Skeletal muscle cell (primary cell): ENCODE measurements around the gene P4HA1.
"Not testable (repeated sequence)": the region's sequence is repeated elsewhere in the genome, so short reads cannot be mapped to it uniquely, and the experiment has no call there.

Source experiments
- DNase-seq: peaks from one replicate; pipeline ENCODE4 v3.0.0-alpha.2; 2010; ENCODE audit warnings: low read depth
- H3K4me3 ChIP-seq: 2 replicates; pipeline ENCODE4 v1.5.1; 2011; ENCODE audit warnings: low read depth, mild to moderate bottlenecking, control low read depth, low read length, moderate library complexity

Gene P4HA1

GRCh38 chr10:73053275-73053674 lies 43.4 kb downstream of the P4HA1 start:
- H3K4me3 ChIP-seq = no peak overlapping the region
- DNase-seq = no peak

DNA sequence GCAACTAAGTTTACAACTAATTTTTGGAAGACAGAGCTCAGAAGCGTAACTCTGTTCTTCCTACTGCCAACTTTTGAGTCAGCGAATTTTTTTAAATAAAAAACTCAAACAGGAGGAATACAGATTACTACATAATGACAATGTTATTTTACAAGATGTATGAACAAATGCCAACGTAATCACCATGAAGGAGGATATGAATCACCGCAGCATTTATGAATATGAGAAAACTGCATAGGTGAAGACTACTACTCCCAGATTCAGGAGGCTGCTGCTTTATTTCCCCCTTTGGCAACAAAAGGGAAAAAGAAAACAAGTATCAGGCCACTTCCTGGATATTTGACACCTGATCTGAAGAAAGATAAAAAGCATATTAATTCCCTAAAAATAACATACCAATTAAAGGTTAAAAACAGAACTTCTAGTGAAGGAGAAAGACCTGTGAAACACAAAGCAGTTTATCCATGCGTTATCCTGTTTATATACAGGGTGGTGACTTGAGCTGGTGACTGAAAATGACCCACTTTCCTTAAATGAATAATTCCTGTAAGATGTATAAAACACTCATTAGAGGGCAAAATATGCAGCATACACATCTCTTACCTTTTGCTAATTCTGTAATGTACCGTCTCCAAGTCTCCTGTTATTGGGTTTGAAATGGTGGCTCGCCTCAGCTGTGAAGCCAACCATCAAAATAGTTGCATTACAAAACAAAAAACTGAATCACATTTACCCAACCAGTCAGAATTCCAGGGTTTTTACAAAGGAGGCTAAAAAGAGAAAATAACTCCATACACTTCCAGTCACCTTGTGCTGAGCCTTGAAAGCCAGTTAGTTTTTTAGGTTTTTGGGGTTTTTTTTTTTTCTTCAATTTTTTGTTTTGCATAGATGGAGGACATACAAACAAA lies 52.0 kb downstream of the P4HA1 start:
- DNase-seq = peak; percentile 38
- no peak overlapping the region for H3K4me3 ChIP-seq

DNA sequence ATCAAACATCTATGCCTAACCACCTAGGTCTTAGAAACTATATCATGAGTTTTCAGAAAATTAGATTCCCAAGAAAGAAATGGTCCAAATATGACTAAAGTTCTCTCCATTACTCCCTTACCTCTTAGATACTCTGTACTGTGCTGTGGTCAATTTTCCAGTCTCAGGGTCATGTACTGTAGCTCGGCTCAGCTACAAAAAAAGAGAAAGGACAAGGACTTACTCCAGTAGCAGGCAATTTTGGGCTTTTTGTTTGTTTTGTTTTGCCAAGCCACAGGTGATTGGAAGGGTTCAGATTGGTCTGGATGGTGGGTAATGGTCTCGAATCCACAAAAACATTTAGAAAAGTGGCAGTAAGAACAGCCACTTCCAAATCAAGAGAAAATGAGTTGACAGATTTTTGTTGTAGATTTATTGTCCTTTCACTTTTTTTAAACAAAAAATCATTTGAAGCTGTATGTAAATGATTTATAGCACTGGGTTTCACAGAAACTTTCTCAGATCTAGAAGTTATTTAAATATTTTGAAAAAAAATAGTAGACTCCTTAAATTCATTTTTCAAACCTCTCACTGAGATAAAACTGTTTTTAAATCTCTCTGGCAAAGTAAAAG lies 52.8 kb downstream of the P4HA1 start:
- DNase-seq = no peak
- no peak overlapping the region for H3K4me3 ChIP-seq

- DNase-seq = no peak
- no peak overlapping the region for H3K4me3 ChIP-seq
These were observed 53.3 kb downstream of the P4HA1 start for GRCh38 chr10:73043319-73043718.

DNA sequence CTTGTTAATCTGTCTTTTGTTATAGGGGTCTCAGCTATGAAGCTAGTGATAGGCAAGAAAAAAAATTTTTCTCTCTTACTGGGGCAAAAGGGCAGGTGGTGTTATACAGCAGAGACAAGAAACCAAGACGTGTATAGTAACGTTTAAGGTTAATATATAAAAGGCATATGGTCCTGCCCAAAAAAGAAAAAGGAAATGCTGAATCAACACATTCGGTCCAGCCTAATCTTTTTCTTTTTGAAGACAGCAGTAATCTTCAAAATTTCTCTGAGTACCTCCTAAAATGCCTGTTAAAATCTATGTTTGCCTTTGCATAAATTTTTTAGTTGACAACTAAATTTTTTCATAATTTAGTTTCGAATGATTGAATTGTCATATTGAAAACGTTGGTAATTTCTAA lies 54.5 kb downstream of the P4HA1 start:
- no peak for DNase-seq
- H3K4me3 ChIP-seq = no peak overlapping the region

- H3K4me3 ChIP-seq = no peak overlapping the region
- no peak for DNase-seq
These were observed 57.0 kb downstream of the P4HA1 start for GRCh38 chr10:73039635-73040034.

DNA sequence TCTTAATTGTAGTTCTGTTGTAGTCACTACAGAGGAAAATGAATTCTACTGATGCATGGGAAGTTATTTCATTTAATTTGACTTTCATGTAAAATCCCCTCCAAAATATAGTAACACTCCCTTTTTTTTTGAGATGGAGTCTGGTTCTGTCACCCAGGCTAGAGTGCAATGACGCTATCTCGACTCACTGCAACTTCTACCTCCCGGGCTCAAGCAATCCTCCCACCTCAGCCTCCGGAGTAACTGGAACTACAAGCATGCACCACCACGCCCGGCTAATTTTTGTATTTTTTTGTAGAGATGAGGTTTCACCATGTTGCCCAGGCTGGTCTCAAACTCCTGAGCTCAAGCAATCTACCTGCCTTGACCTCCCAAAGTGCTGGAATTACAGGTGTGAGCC lies 60.4 kb downstream of the P4HA1 start:
- H3K4me3 ChIP-seq, DNase-seq: not testable (repeated sequence)

DNA sequence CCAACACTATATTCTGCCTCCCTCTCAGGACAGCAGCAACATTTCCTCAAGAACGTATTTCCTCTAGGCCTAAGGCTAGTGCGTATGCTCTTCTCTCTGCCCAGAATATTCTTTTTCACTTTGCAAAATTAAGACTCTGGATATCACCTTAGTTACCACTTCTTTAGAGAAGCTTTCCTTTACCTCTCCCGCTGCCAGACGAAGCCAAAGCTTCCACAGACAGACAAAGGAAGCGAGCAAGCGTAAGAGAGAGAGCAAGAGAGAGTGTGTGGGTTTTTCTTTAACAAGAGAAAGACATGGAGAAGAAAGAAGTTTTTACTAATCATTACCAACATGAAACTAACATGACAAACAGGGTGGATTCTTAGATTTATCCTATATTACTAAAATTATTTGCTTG lies 64.1 kb downstream of the P4HA1 start:
- H3K4me3 ChIP-seq = no peak overlapping the region
- DNase-seq = no peak

GRCh38 chr10:73026623-73027022 lies 70.0 kb downstream of the P4HA1 start:
- not testable (repeated sequence) for H3K4me3 ChIP-seq, DNase-seq

- H3K4me3 ChIP-seq, DNase-seq: not testable (repeated sequence)
These were observed 73.1 kb downstream of the P4HA1 start for GRCh38 chr10:73023455-73024070.

GRCh38 chr10:73022961-73023360 lies 73.7 kb downstream of the P4HA1 start:
- DNase-seq, H3K4me3 ChIP-seq: not testable (repeated sequence)

DNA sequence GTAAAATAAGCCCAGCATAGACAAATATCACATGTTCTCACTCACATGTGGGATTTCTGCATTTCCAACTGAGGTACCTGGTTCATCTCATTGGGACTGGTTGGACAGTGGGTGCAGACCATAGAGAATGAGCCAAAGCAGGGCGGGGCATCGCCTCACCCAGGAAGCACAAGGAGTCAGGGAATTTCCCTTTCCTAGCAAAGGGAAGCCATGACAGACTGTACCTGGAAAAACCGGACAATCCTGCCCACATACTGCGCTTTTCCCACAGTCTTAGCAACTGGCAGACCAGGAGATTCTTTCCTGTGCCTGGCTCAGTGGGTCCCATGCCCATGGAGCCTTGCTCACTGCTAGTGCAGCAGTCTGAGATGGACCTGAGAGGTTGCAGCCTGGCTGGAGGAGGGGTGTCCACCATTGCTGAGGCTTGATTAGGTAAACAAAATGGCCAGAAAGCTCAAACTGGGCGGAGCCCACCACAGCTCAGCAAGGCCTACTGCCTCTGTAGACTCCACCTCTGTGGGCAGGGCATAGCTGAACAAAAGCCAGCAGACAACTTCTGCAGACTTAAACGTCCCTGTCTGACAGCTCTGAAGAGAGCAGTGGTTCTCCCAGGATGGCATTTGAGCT lies 75.0 kb downstream of the P4HA1 start:
- not testable (repeated sequence) for DNase-seq

DNA sequence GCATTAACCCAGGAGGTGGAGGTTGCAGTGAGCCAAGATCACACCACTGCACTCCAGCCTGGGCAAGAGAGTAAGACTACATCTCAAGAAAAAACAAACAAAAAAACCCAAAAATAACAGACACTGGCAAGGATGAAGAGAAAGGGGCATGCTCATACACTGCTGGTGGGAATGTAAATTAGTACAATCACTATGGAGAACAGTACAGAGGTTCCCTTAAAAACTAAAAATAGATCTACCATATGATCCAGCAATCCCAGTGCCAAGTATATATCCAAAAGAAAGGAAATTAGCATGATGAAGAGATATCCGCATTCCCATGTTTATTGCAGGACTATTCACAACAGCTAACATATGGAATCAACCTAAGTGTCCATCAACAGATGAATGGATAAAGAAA lies 75.6 kb downstream of the P4HA1 start:
- H3K4me3 ChIP-seq = no peak overlapping the region
- no peak for DNase-seq

More for the DNA sequence above, 75.0 kb downstream of the P4HA1 start:
- not testable (repeated sequence) for H3K4me3 ChIP-seq

DNA sequence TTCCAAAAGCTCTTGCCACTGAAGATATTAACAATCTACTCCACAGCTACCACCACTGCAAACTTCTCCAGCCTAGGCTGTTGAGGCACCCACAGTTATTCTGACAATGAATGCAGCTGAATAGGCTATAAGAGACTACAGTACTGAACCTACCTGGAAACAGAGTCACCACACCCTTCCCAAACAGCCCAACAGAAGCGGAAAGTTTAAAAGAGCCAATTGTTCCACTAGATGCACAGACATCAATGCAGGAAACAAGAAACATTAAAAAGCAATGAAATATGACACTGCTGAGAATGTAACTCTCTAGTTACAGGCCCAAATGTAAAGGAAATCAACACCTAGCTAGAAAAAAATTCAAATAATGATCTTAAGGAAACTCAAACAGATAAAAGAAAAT lies 77.6 kb downstream of the P4HA1 start:
- DNase-seq = no peak
- no peak overlapping the region for H3K4me3 ChIP-seq

GRCh38 chr10:73018632-73019031 lies 78.0 kb downstream of the P4HA1 start:
- DNase-seq = no peak
- no peak overlapping the region for H3K4me3 ChIP-seq

DNA sequence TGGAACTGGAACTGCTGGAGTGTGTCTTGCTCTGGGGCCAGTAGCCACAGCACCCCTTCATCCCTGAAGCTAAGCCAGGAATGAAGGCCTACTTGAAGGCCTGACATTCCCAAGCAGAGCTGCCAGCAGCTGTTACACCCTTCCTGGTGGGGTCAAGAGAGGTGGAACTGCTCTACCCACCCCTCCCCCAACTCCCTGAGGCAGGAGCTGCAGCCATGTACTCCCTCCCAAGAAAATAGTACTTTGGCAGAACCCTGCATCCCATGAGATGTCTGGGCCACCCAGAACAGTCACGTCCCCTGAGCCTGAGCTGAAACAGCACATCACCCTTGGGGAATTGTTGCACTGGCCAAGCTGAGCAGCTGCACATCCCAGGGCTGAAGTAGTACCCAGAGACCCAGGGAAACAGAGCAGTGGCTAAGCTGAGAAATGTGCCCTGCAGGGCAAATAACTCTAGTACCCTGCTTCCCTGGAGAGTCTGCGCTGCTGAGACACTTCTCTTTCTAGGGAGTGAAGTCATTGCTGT lies 78.6 kb downstream of the P4HA1 start:
- DNase-seq = no peak
- H3K4me3 ChIP-seq = no peak overlapping the region

GRCh38 chr10:73015779-73016178 lies 80.9 kb downstream of the P4HA1 start:
- no peak for DNase-seq
- no peak overlapping the region for H3K4me3 ChIP-seq

DNA sequence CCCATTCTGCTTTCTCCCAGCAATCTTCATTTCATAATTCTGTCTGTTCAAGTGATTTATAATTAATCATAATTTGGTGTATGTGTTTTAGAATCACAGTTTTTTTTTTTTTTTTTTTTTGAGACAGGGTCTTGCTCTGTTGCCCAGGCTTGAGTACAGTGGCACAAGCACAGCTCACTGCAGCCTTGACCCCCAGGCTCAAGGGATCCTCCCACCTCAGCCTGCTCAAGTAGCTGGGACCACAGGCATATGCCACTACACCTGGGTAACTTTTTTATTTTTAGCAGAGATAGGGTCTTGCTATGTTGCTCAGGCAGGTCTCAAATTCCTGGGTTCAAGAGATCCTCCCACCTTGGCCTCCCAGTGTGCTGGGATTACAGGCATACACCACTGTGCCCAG lies 92.8 kb downstream of the P4HA1 start:
- DNase-seq = no peak
- H3K4me3 ChIP-seq = no peak overlapping the region

GRCh38 chr10:73000973-73001372 lies 95.7 kb downstream of the P4HA1 start:
- H3K4me3 ChIP-seq = no peak overlapping the region
- no peak for DNase-seq

DNA sequence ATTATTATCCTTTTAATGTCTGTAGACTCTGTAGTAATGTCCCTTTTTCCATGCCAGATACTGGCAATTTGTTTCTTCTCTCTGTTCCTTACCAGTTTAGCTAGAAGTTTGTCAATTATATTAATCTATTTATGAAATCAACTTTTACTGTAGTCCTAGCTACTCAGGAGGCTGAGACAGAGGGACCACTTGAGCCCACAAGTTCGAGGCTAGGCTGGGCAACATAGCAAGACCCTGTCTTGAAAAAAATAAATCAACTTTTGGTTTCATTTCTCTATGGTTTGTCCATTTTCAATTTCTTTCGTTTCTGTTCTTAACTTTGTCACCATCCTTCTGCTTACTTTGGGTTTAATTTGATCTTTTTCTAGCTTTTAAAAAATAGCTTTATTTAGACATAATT lies 99.6 kb downstream of the P4HA1 start:
- H3K4me3 ChIP-seq = no peak overlapping the region
- DNase-seq = no peak
